Measurements from ENCODE around the gene SLBP. TPM values are rescaled to one million over a fixed set of nuclear protein-coding genes. Genes with fewer than 3 reads are reported as not detected.

Gene SLBP
- total RNA-seq, 2 donors from 2014 or later = 46.7 to 84.5 TPM

DNA sequence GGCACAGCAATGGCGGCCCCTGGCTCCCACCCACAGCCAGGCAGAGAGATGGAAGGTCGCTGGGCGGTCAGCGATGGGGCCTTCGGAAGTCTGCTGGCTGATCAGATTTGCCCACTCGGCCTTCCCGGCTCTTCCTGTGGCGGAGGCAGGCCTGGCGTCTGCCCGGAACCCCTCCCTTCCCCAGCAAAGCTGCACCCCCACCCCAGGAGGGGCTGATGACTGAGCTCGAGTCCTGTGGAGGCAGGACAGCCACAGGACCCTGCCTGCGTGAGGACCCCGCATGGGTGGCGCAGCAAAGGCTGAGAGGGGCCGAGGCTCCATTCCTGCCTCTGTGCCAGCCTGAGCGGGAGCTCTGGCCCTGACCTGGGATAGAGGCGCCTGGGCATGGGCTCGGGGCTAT lies 44.0 kb upstream of the SLBP start:
- intact Hi-C loops (cut with DNase I) = no loop called here
- 87% methylated on average over 17 of the region's 18 CpGs for WGBS

DNA sequence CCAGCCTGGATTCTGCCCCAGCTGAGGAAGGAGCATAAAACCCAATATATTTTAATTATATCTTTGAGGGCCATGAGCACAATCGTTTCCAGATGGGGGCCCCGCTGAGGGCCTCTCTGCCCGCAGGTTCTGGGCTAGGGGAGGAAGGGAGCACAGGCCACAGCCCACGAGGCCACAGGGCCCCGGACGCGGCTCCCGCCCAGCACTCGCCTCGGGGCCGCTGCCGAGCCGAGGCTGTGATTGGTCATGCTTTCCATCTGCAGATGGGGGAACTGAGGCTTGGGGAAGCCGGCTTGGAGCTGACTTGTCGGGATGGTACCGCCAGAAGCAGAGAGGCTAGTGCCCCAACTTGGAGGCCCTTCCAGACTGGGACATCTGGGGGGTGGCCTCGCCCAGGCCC lies 43.2 kb upstream of the SLBP start:
- Histone ChIP-seq H3K36me3 (no peaks in the 10 kb centered on the region), H3K4me3 (no peak overlapping the region), H3K4me1 (replicated peaks) (no peaks in the 10 kb centered on the region), H3K27ac (no peak overlapping the region), H3K9me3 (no peaks in the 10 kb centered on the region), H3K27me3 (replicated peaks; ENCODE audit: insufficient read depth) (no peaks in the 10 kb centered on the region)
- whole genome bisulfite sequencing = 86% methylated on average over 14 of the region's 17 CpGs
- DNase-seq (ENCODE audit: low spot score) = no peak
- intact Hi-C loops (cut with DNase I) = no loop called here
- no peak for TF ChIP-seq POLR2AphosphoS5 (IDR thresholded peaks at IDR 0.05)
- TF ChIP-seq POLR2A (IDR thresholded peaks at IDR 0.05) = no peak
- TF ChIP-seq, protein P1, sequence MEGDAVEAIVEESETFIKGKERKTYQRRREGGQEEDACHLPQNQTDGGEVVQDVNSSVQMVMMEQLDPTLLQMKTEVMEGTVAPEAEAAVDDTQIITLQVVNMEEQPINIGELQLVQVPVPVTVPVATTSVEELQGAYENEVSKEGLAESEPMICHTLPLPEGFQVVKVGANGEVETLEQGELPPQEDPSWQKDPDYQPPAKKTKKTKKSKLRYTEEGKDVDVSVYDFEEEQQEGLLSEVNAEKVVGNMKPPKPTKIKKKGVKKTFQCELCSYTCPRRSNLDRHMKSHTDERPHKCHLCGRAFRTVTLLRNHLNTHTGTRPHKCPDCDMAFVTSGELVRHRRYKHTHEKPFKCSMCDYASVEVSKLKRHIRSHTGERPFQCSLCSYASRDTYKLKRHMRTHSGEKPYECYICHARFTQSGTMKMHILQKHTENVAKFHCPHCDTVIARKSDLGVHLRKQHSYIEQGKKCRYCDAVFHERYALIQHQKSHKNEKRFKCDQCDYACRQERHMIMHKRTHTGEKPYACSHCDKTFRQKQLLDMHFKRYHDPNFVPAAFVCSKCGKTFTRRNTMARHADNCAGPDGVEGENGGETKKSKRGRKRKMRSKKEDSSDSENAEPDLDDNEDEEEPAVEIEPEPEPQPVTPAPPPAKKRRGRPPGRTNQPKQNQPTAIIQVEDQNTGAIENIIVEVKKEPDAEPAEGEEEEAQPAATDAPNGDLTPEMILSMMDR (IDR thresholded peaks at IDR 0.05) = no peak

More for the DNA sequence above, 44.0 kb upstream of the SLBP start:
- H3K9me3 ChIP-seq = no peaks in the 10 kb centered on the region
- no peak overlapping the region for H3K27ac ChIP-seq
- no peaks in the 10 kb centered on the region for H3K27me3 ChIP-seq (replicated peaks; ENCODE audit: insufficient read depth)
- no peak overlapping the region for H3K4me3 ChIP-seq
- DNase-seq (ENCODE audit: low spot score) = no peak
- H3K4me1 ChIP-seq (replicated peaks) = no peaks in the 10 kb centered on the region
- TF ChIP-seq, protein P1 (IDR thresholded peaks at IDR 0.05) = no peak
- TF ChIP-seq POLR2AphosphoS5 (IDR thresholded peaks at IDR 0.05) = no peak
- no peak for TF ChIP-seq POLR2A (IDR thresholded peaks at IDR 0.05)
- H3K36me3 ChIP-seq = no peaks in the 10 kb centered on the region

DNA sequence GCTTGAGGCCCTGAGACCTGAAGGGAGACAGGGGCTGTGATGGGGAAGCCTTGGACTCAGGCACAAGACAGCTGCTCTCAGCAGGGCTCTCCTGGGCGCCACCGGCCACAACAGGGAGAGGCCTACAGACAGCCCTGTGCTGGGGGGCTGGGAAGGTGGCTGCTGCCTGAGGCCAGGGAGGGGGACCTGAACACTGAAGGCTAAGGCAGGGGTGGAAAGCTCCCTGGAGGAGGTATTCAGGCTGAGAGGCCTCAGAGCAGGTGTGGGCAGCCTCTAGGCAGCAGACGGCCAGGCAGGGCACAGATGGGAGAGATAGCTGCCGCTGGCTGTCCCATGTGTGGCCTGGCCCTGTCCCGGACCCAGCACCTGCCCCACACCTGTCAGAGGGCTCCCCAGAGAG lies 42.2 kb upstream of the SLBP start:
- intact Hi-C loops (cut with DNase I) = no loop called here
- no peaks in the 10 kb centered on the region for H3K9me3 ChIP-seq
- H3K27ac ChIP-seq = no peak overlapping the region
- H3K4me1 ChIP-seq (replicated peaks) = no peaks in the 10 kb centered on the region
- no peaks in the 10 kb centered on the region for H3K27me3 ChIP-seq (replicated peaks; ENCODE audit: insufficient read depth)
- no peak for DNase-seq (ENCODE audit: low spot score)
- no peak for TF ChIP-seq POLR2AphosphoS5 (IDR thresholded peaks at IDR 0.05)
- TF ChIP-seq, protein P1 (IDR thresholded peaks at IDR 0.05) = no peak
- TF ChIP-seq POLR2A (IDR thresholded peaks at IDR 0.05) = no peak
- no peaks in the 10 kb centered on the region for H3K36me3 ChIP-seq
- H3K4me3 ChIP-seq = no peak overlapping the region
- WGBS = 88% methylated on average over 5 of the region's 5 CpGs

DNA sequence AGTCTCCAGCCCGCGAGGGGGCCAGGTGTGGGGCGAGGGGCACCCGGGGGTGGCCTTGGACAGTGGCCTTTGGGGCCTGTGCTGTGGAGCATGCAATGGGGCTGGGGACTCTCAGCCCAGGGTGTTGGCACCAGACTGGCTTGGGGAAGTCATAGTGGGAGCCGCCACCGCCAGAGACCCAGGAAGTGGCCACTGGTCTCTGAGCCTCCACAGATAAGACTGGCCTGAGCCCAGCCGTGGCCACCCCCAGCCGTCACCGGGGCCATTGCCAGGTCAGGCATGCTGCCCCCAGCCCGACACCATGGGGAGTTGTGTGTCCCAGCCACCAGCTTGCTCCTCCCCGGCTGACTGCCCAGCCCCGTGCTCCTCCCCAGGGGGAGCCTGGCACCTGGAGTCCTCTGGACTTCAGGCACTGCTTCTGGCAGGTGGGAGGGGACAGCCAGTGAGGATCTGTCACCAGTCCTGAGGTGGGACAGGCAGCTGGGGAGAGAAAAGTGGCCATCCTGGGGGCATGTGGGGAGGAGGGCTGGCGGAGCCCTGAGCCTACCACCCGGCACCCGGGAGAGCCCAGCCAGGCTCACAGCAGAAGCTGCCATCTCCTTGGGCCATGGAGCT lies 41.7 kb upstream of the SLBP start:
- DNase-seq (ENCODE audit: low spot score) = no peak
- Histone ChIP-seq H3K4me1 (replicated peaks) (no peaks in the 10 kb centered on the region), H3K36me3 (no peaks in the 10 kb centered on the region), H3K4me3 (no peak overlapping the region), H3K27me3 (replicated peaks; ENCODE audit: insufficient read depth) (no peaks in the 10 kb centered on the region), H3K27ac (no peak overlapping the region), H3K9me3 (no peaks in the 10 kb centered on the region)
- intact Hi-C loops (cut with DNase I) = no loop called here
- 77% methylated on average over 11 of the region's 15 CpGs for WGBS
- TF ChIP-seq POLR2A (IDR thresholded peaks at IDR 0.05) (no peak), POLR2AphosphoS5 (IDR thresholded peaks at IDR 0.05) (no peak)
- TF ChIP-seq, protein P1 (IDR thresholded peaks at IDR 0.05) = no peak

DNA sequence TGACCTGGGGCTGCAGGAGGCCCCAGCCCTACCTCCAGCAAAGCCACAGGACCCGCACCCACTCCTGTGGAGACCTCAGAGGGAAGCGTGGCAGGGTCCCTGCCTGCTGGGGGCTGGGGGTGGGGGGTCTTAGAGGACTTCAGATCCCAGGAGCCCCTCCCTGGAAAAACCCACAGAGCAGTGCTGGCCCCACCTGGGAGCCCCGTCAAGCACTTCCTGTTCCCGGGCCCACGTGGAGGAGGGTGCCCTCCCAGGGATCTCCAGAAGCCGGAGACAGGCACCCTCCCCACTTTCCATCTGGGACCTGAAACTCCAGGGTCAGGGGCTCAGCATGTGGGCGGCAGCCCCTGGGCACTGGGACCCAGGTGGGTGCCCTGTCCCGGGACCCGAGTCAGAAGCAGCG lies 41.2 kb upstream of the SLBP start:
- no peak overlapping the region for H3K4me3 ChIP-seq
- TF ChIP-seq POLR2AphosphoS5 (IDR thresholded peaks at IDR 0.05) = no peak
- TF ChIP-seq POLR2A (IDR thresholded peaks at IDR 0.05) = no peak
- TF ChIP-seq, protein P1 (IDR thresholded peaks at IDR 0.05) = no peak
- peaks cover 2% of the 10 kb centered on the region for H3K27me3 ChIP-seq (replicated peaks; ENCODE audit: insufficient read depth)
- 76% methylated on average over 7 of the region's 10 CpGs for WGBS
- H3K36me3 ChIP-seq = no peaks in the 10 kb centered on the region
- no peak for DNase-seq (ENCODE audit: low spot score)
- intact Hi-C loops (cut with DNase I) = no loop called here
- no peaks in the 10 kb centered on the region for H3K9me3 ChIP-seq
- no peak overlapping the region for H3K27ac ChIP-seq
- peaks cover 4% of the 10 kb centered on the region for H3K4me1 ChIP-seq (replicated peaks)
